SU-DHL-6 (cell line): ENCODE results near the gene SYNDIG1.

Experiments
- H2AFZ ChIP-seq: fragments of 200-600 bp; sonication (generic); 2 replicates; pipeline ENCODE4 v1.6.1; 2014; ENCODE audit warnings: low read depth, mild to moderate bottlenecking, moderate library complexity, mixed read lengths, antibody characterized with exemption, low read length; ENCODE audit not compliant: severe bottlenecking
- H3F3A ChIP-seq: fragments of 200-600 bp; shearing (Covaris generic); 2 replicates; pipeline ENCODE4 v1.6.0; 2016; ENCODE audit warnings: antibody characterized with exemption, mild to moderate bottlenecking; ENCODE audit not compliant: insufficient read depth
- H3K27ac ChIP-seq: fragments of 200-600 bp; sonication (generic); 2 replicates; pipeline ENCODE4 v1.5.1; 2016; ENCODE audit warnings: low read depth, mild to moderate bottlenecking, low read length, moderate library complexity, mixed read lengths
- H3K27me3 ChIP-seq: fragments of 200-600 bp; sonication (generic), shearing (Covaris generic); 2 replicates; pipeline ENCODE4 v1.6.0; 2014; ENCODE audit warnings: mild to moderate bottlenecking, low read length
- H3K36me3 ChIP-seq: fragments of 200-600 bp; sonication (generic); 2 replicates; pipeline ENCODE4 v1.6.1; 2014; ENCODE audit warnings: mild to moderate bottlenecking, low read length, mixed read lengths
- H3K4me2 ChIP-seq: fragments of 300-600, 200-600 bp; shearing (Covaris generic), sonication (generic); 2 replicates; pipeline ENCODE4 v1.6.0; 2014; ENCODE audit warnings: low read length, low read depth, mild to moderate bottlenecking; ENCODE audit not compliant: poor library complexity, severe bottlenecking
- H3K4me3 ChIP-seq: fragments of 200-600 bp; sonication (generic); 2 replicates; pipeline ENCODE4 v1.5.1; 2014; ENCODE audit warnings: antibody characterized with exemption, low read length, mild to moderate bottlenecking, mixed read lengths; ENCODE audit not compliant: insufficient read depth, poor library complexity, severe bottlenecking
- H3K79me2 ChIP-seq: fragments of 200-600 bp; sonication (generic); 2 replicates; pipeline ENCODE4 v1.6.1; 2014; ENCODE audit warnings: mild to moderate bottlenecking, low read length, moderate library complexity; ENCODE audit not compliant: insufficient read depth
- H3K9ac ChIP-seq: fragments of 200-600 bp; sonication (generic); 2 replicates; pipeline ENCODE4 v1.7.0; 2014; ENCODE audit warnings: mild to moderate bottlenecking, low read length
- H3K9me2 ChIP-seq: fragments of 200-600 bp; sonication (generic); replicated peaks from 2 replicates; pipeline ENCODE4 v1.6.1; 2014; ENCODE audit warnings: low read length; ENCODE audit not compliant: insufficient read depth
- H3K9me3 ChIP-seq: fragments of 200-600 bp; sonication (generic); 2 replicates; pipeline ENCODE4 v1.6.1; 2014; ENCODE audit warnings: low read length, mixed read lengths; ENCODE audit not compliant: insufficient read depth
- H4K20me1 ChIP-seq: fragments of 200-600 bp; sonication (generic); 2 replicates; pipeline ENCODE4 v1.6.1; 2014; ENCODE audit warnings: low read depth, mild to moderate bottlenecking, antibody characterized with exemption, low read length, moderate library complexity, mixed read lengths
- EZH2phosphoT487 ChIP-seq: fragments of 200-600 bp; sonication (generic), shearing (Covaris generic); conservative IDR thresholded peaks from 2 replicates; pipeline ENCODE4 v1.6.1; 2018; ENCODE audit warnings: mild to moderate bottlenecking, antibody characterized with exemption, low read length, moderate library complexity, mixed read lengths
- TF ChIP-seq, protein P1 (sequence below): fragments of 200-600 bp; sonication (generic); IDR thresholded peaks from one replicate; pipeline ENCODE4 v1.5.1; 2017; ENCODE audit warnings: antibody characterized with exemption, mild to moderate bottlenecking, low read length, moderate library complexity; ENCODE audit not compliant: insufficient read depth, poor library complexity, severe bottlenecking

The SYNDIG1 gene

GRCh38 chr20:24584078-24584477, 114.6 kb downstream of the SYNDIG1 start:
- no peak overlapping the region for H2AFZ ChIP-seq
- no peaks in the 10 kb centered on the region for H3K36me3 ChIP-seq
- H3K79me2 ChIP-seq: no peaks in the 10 kb centered on the region
- no peaks in the 10 kb centered on the region for H3K9me2 ChIP-seq
- H3K4me2 ChIP-seq: no peak overlapping the region
- no peak overlapping the region for H3K27ac ChIP-seq
- no peaks in the 10 kb centered on the region for H3K9me3 ChIP-seq
- H3K4me3 ChIP-seq: no peak overlapping the region
- no peaks in the 10 kb centered on the region for H3K27me3 ChIP-seq
- no peaks in the 10 kb centered on the region for H3F3A ChIP-seq
- H4K20me1 ChIP-seq: no peaks in the 10 kb centered on the region
- no peak for TF ChIP-seq EZH2phosphoT487
- TF ChIP-seq, protein P1, sequence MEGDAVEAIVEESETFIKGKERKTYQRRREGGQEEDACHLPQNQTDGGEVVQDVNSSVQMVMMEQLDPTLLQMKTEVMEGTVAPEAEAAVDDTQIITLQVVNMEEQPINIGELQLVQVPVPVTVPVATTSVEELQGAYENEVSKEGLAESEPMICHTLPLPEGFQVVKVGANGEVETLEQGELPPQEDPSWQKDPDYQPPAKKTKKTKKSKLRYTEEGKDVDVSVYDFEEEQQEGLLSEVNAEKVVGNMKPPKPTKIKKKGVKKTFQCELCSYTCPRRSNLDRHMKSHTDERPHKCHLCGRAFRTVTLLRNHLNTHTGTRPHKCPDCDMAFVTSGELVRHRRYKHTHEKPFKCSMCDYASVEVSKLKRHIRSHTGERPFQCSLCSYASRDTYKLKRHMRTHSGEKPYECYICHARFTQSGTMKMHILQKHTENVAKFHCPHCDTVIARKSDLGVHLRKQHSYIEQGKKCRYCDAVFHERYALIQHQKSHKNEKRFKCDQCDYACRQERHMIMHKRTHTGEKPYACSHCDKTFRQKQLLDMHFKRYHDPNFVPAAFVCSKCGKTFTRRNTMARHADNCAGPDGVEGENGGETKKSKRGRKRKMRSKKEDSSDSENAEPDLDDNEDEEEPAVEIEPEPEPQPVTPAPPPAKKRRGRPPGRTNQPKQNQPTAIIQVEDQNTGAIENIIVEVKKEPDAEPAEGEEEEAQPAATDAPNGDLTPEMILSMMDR: no peak
- H3K9ac ChIP-seq: no peak overlapping the region

DNA sequence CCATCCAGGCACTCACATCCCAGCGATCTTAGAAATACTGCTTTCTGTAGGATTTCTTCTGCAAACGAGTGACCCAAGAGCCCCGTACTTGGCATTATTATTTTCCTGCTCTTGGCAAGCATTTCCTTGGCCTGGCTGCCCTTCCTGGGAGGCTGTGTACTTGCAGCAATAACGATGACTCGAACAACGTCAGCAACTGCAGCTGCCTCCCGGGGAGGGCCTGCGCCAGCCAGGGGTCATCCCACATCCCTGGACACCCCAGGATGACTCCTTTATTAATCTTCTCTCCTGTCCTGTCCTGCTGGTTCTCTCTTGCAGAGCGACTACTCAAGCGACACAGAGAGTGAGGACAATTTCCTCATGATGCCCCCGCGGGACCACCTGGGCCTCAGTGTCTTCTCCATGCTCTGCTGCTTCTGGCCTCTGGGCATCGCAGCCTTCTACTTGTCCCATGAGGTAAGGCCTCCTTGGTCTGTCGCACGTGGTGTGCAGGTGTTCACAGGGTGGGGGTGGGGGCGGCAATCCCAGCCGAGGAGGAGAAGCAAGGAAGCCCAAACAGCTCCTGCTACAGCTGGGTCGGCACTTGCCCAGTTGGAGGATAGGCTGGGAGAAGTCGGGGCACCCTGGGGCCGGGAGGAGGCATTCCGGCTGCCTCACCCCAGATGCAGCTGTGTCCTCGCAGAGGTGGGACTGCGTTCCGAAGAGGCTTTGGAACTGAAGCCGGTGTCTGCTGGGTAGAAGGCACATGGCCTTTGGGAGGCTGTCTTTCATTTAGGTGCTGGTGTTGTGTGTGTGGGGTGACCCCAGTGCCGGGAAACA, 115.3 kb downstream of the SYNDIG1 start:
- H3K4me3 ChIP-seq: no peak overlapping the region
- no peaks in the 10 kb centered on the region for H3K9me3 ChIP-seq
- TF ChIP-seq EZH2phosphoT487: no peak
- TF ChIP-seq, protein P1: no peak
- H3K4me2 ChIP-seq: no peak overlapping the region
- H3K9me2 ChIP-seq: no peaks in the 10 kb centered on the region
- no peak overlapping the region for H3K9ac ChIP-seq
- no peak overlapping the region for H3K27ac ChIP-seq
- no peaks in the 10 kb centered on the region for H4K20me1 ChIP-seq
- H2AFZ ChIP-seq: no peak overlapping the region
- H3F3A ChIP-seq: no peaks in the 10 kb centered on the region
- no peaks in the 10 kb centered on the region for H3K79me2 ChIP-seq
- no peaks in the 10 kb centered on the region for H3K36me3 ChIP-seq
- no peaks in the 10 kb centered on the region for H3K27me3 ChIP-seq

GRCh38 chr20:24585796-24586522, 116.5 kb downstream of the SYNDIG1 start:
- H3K36me3 ChIP-seq: no peaks in the 10 kb centered on the region

More at GRCh38 chr20:24585796-24586522, 116.5 kb downstream of the SYNDIG1 start:
- H3K9ac ChIP-seq: no peak overlapping the region
- no peaks in the 10 kb centered on the region for H4K20me1 ChIP-seq
- H2AFZ ChIP-seq: no peak overlapping the region
- H3K9me2 ChIP-seq: no peaks in the 10 kb centered on the region
- H3K9me3 ChIP-seq: no peaks in the 10 kb centered on the region
- no peaks in the 10 kb centered on the region for H3K27me3 ChIP-seq
- no peaks in the 10 kb centered on the region for H3K79me2 ChIP-seq
- no peak overlapping the region for H3K4me3 ChIP-seq
- no peaks in the 10 kb centered on the region for H3F3A ChIP-seq
- no peak for TF ChIP-seq EZH2phosphoT487
- TF ChIP-seq, protein P1: no peak
- H3K27ac ChIP-seq: no peak overlapping the region
- H3K4me2 ChIP-seq: no peak overlapping the region
